GM23248 (cell line): ENCODE results near the gene TMEM250. TPM values are rescaled to one million over a fixed set of nuclear protein-coding genes. Genes with fewer than 3 reads are reported as not detected.

Experiments
- DNase-seq: peaks from one replicate; pipeline ENCODE4 v3.0.0-alpha.2; 2015
- H2AFZ ChIP-seq: fragments of 200-600 bp; sonication (generic); 2 replicates; pipeline ENCODE4 v1.6.1; 2016; ENCODE audit warnings: antibody characterized with exemption
- H3F3A ChIP-seq: fragments of 200-600 bp; sonication (generic); 2 replicates; pipeline ENCODE4 v1.6.1; 2016; ENCODE audit warnings: mild to moderate bottlenecking, antibody characterized with exemption, mixed run types; ENCODE audit not compliant: insufficient read depth
- H3K27ac ChIP-seq: fragments of 200-600 bp; sonication (generic); 2 replicates; pipeline ENCODE4 v1.5.1; 2016; ENCODE audit warnings: mild to moderate bottlenecking
- H3K27me3 ChIP-seq: fragments of 200-600 bp; sonication (generic); replicated peaks from 2 replicates; pipeline ENCODE4 v1.6.1; 2016; ENCODE audit warnings: mild to moderate bottlenecking; ENCODE audit not compliant: insufficient read depth
- H3K36me3 ChIP-seq: fragments of 200-600 bp; sonication (generic); 2 replicates; pipeline ENCODE4 v1.6.1; 2016; ENCODE audit warnings: low read depth, mild to moderate bottlenecking
- H3K4me1 ChIP-seq: fragments of 200-600 bp; sonication (generic); 2 replicates; pipeline ENCODE4 v1.6.1; 2016; ENCODE audit warnings: mild to moderate bottlenecking; ENCODE audit not compliant: insufficient read depth
- H3K4me2 ChIP-seq: fragments of 200-600 bp; sonication (generic); one replicate; pipeline ENCODE4 v1.6.1; 2016; ENCODE audit warnings: mild to moderate bottlenecking; ENCODE audit not compliant: unreplicated experiment
- H3K4me3 ChIP-seq: fragments of 200-600 bp; sonication (generic); 2 replicates; pipeline ENCODE4 v1.5.1; 2016; ENCODE audit warnings: mild to moderate bottlenecking
- H3K79me2 ChIP-seq: fragments of 200-600 bp; sonication (generic); 2 replicates; pipeline ENCODE4 v1.6.1; 2016; ENCODE audit warnings: mild to moderate bottlenecking; ENCODE audit not compliant: insufficient read depth
- H3K9ac ChIP-seq: fragments of 200-600 bp; sonication (generic); 2 replicates; pipeline ENCODE4 v1.6.1; 2016; ENCODE audit warnings: mild to moderate bottlenecking
- H3K9me2 ChIP-seq: fragments of 200-600 bp; sonication (generic); 2 replicates; pipeline ENCODE4 v1.6.1; 2016; ENCODE audit warnings: mixed run types, mild to moderate bottlenecking, moderate library complexity; ENCODE audit not compliant: insufficient read depth
- H3K9me3 ChIP-seq: fragments of 200-600 bp; sonication (generic); one replicate; pipeline ENCODE4 v1.6.1; 2017; ENCODE audit warnings: low read depth
- H4K20me1 ChIP-seq: fragments of 200-600 bp; sonication (generic); 2 replicates; pipeline ENCODE4 v1.6.0; 2016; ENCODE audit not compliant: insufficient read depth
- EZH2 ChIP-seq: fragments of 200-600 bp; sonication (generic); IDR thresholded peaks from 2 replicates; pipeline ENCODE4 v1.6.1; 2018; ENCODE audit warnings: antibody characterized with exemption, mild to moderate bottlenecking; ENCODE audit not compliant: insufficient read depth, poor library complexity, severe bottlenecking
- EZH2phosphoT487 ChIP-seq: fragments of 200-600 bp; sonication (generic); IDR thresholded peaks from 2 replicates; pipeline ENCODE4 v1.6.1; 2018; ENCODE audit warnings: antibody characterized with exemption, moderate library complexity, mild to moderate bottlenecking, low read depth; ENCODE audit not compliant: insufficient read depth
- WGBS, 2 experiments: methylation state at CpG; one replicate each; pipeline ENCODE4 v1.1.6; 2015 to 2017; ENCODE audit warnings: low lambda C conversion rate in 2 of 2, low coverage in 1 of 2; ENCODE audit errors: missing lambda C conversion rate in 2 of 2; 5-methylcytosine and 5-hydroxymethylcytosine counted together
- in situ Hi-C: fragments of 300-500 bp; cut with MboI; formaldehyde crosslinking; loops from 2 replicates; pipeline ENCODE4 v1.15.0; 2020
- polyA plus RNA-seq: library from polyadenylated mRNA; unstranded; fragments of >200 nt; fragmentation: Nextera tagmentation; extraction: Ambion mirVana; gene quantifications from 2 replicates; pipeline ENCODE4 v1.2.1, GENCODE V29; 2016
- total RNA-seq: library from RNA; depleted of rRNA; stranded (reverse); fragments of >200 nt; shearing (Covaris generic); gene quantifications from 2 replicates; pipeline ENCODE4 v1.2.3, GENCODE V29; 2014

The TMEM250 gene
- total and polyA plus RNA-seq, 2 experiments from 2014 or later: 25.9 to 69.7 TPM

GRCh38 chr9:136135326-136136126 is 16.9 kb upstream of the TMEM250 start:
- peaks cover 65% of the 10 kb centered on the region for H3K27me3 ChIP-seq
- H3K36me3 ChIP-seq: no peaks in the 10 kb centered on the region
- no peak overlapping the region for H2AFZ ChIP-seq
- H3K9me2 ChIP-seq: no peaks in the 10 kb centered on the region
- no peak overlapping the region for H3K4me2 ChIP-seq
- no peak overlapping the region for H3K9ac ChIP-seq
- H4K20me1 ChIP-seq: no peaks in the 10 kb centered on the region
- no peak overlapping the region for H3K27ac ChIP-seq
- no peaks in the 10 kb centered on the region for H3K4me1 ChIP-seq
- no peak overlapping the region for H3K4me3 ChIP-seq
- H3F3A ChIP-seq: no peaks in the 10 kb centered on the region
- no peaks in the 10 kb centered on the region for H3K9me3 ChIP-seq
- no peaks in the 10 kb centered on the region for H3K79me2 ChIP-seq
- 27 to 36% methylated on average over 16 to 18 of the region's 18 CpGs for WGBS, 2 experiments
- no peak for DNase-seq
- in situ Hi-C loops: no loop called here
- TF ChIP-seq EZH2 (no peak), EZH2phosphoT487 (no peak)

GRCh38 chr9:136133959-136134484 is 15.3 kb upstream of the TMEM250 start:
- Histone ChIP-seq H3F3A (no peaks in the 10 kb centered on the region), H3K27me3 (peaks cover 76% of the 10 kb centered on the region), H3K9me3 (no peaks in the 10 kb centered on the region), H3K36me3 (no peaks in the 10 kb centered on the region), H3K79me2 (no peaks in the 10 kb centered on the region), H4K20me1 (no peaks in the 10 kb centered on the region), H3K9ac (no peak overlapping the region), H3K4me1 (no peaks in the 10 kb centered on the region), H3K27ac (no peak overlapping the region), H3K4me2 (no peak overlapping the region), H3K9me2 (no peaks in the 10 kb centered on the region), H3K4me3 (no peak overlapping the region), H2AFZ (no peak overlapping the region)
- DNase-seq: no peak
- no peak for TF ChIP-seq EZH2phosphoT487
- TF ChIP-seq EZH2: no peak
- 10 to 14% methylated on average over 16 to 18 of the region's 18 CpGs for WGBS, 2 experiments
- in situ Hi-C loops: no loop called here

GRCh38 chr9:136133191-136133958 is 14.7 kb upstream of the TMEM250 start:
- WGBS, 2 experiments: 8 to 9% methylated on average over 25 to 53 of the region's 69 CpGs
- in situ Hi-C loops: no loop called here
- Histone ChIP-seq H3K9me2 (no peaks in the 10 kb centered on the region), H2AFZ (peak overlapping the region; percentile 65), H3K4me1 (no peaks in the 10 kb centered on the region), H3K79me2 (no peaks in the 10 kb centered on the region), H3K27me3 (peaks cover 76% of the 10 kb centered on the region), H3F3A (no peaks in the 10 kb centered on the region), H4K20me1 (no peaks in the 10 kb centered on the region), H3K36me3 (no peaks in the 10 kb centered on the region), H3K9ac (no peak overlapping the region), H3K4me2 (peak overlapping the region; percentile 27), H3K9me3 (no peaks in the 10 kb centered on the region), H3K27ac (no peak overlapping the region), H3K4me3 (peak overlapping the region; percentile 61)
- peak; percentile 56 for DNase-seq
- peak; percentile 77 for TF ChIP-seq EZH2
- TF ChIP-seq EZH2phosphoT487: 0 out of 2 replicates have a peak, but pooled peaks have one; percentile 38

GRCh38 chr9:136132512-136133050 is 13.9 kb upstream of the TMEM250 start:
- Histone ChIP-seq H3K4me3 (no peak overlapping the region), H3K9me2 (no peaks in the 10 kb centered on the region), H3K9ac (no peak overlapping the region), H3K27ac (no peak overlapping the region), H3K4me2 (no peak overlapping the region), H3K79me2 (no peaks in the 10 kb centered on the region), H3K4me1 (no peaks in the 10 kb centered on the region), H2AFZ (no peak overlapping the region), H3K36me3 (no peaks in the 10 kb centered on the region), H3F3A (no peaks in the 10 kb centered on the region), H3K9me3 (no peaks in the 10 kb centered on the region), H3K27me3 (peaks cover 78% of the 10 kb centered on the region), H4K20me1 (no peaks in the 10 kb centered on the region)
- WGBS, 2 experiments: 6 to 7% methylated on average over 29 to 51 of the region's 52 CpGs
- DNase-seq: no peak
- in situ Hi-C loops: no loop called here
- TF ChIP-seq EZH2phosphoT487: no peak
